GM20000 (cell line): ENCODE results near the gene DACT3.

ENCODE experiments used
- DNase-seq: peaks from one replicate; pipeline ENCODE4 v3.0.0; 2012; ENCODE audit warnings: low spot score
- TF ChIP-seq, protein P1 (sequence below): IDR thresholded peaks from 2 replicates; pipeline ENCODE4 v1.5.1; 2012; ENCODE audit warnings: mild to moderate bottlenecking, control low read depth; ENCODE audit errors: extremely low read depth, missing control alignments

DACT3 gene

DNA sequence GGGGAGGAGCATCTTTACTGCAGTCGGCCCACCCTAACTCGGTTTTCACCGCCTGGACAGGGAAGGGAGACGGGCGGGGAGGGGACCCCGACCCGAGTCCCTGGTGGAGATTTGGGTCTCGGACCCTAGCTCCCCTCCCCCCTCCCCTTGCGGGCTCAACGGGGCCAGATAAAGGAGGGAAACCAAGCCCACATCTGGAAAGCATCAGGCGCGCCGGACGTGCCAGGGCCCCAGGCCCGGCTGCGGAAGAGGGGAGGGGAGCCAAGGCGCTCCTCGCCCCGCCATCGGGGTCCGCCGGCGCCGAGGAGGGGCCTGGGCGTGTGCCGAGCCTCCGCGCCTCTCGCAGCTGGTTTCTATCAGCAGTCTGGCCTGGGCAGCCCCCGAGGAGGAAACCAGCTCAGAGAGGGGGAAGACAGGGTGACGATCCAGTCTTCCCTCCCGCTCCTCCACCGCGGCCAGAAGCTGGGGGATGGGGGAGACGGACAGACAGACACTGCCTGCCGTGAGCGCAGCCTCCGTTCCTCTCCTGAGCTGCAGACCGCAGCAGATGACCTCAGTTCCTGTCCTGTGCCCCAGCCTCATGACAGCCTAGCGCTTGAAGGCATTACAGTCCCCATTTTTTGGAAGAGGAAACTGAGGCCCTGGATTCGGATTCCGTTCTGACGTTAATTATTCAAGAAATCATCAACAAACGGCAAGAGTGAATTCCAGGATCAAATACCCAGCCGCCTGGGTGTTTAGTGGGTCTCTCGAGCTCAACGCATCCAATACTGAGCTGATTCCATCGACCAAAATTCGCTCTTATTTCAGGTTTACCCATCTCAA, 21.4 kb downstream of the DACT3 start:
- TF ChIP-seq, protein P1, sequence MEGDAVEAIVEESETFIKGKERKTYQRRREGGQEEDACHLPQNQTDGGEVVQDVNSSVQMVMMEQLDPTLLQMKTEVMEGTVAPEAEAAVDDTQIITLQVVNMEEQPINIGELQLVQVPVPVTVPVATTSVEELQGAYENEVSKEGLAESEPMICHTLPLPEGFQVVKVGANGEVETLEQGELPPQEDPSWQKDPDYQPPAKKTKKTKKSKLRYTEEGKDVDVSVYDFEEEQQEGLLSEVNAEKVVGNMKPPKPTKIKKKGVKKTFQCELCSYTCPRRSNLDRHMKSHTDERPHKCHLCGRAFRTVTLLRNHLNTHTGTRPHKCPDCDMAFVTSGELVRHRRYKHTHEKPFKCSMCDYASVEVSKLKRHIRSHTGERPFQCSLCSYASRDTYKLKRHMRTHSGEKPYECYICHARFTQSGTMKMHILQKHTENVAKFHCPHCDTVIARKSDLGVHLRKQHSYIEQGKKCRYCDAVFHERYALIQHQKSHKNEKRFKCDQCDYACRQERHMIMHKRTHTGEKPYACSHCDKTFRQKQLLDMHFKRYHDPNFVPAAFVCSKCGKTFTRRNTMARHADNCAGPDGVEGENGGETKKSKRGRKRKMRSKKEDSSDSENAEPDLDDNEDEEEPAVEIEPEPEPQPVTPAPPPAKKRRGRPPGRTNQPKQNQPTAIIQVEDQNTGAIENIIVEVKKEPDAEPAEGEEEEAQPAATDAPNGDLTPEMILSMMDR: no peak
- DNase-seq: peak; percentile 59

DNA sequence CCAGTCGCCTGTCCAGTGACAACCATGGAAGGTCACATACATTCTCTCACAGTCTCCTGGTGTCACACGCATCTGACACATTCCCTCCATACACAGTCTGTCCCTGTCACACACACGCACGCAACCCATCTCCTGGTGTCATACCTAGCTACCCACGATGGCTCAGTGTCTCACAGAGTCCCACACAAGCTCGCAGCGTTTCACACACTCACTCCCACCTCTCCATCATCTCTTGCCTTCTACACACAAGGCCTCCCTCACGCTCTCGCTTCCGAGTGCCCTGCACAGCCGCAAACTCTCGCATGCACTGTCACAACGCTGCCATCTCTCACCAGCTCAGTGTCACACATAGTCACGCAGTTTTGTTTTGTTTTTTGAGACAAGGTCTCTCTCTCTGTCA, 23.8 kb downstream of the DACT3 start:
- no peak for DNase-seq
- TF ChIP-seq, protein P1: no peak

DNA sequence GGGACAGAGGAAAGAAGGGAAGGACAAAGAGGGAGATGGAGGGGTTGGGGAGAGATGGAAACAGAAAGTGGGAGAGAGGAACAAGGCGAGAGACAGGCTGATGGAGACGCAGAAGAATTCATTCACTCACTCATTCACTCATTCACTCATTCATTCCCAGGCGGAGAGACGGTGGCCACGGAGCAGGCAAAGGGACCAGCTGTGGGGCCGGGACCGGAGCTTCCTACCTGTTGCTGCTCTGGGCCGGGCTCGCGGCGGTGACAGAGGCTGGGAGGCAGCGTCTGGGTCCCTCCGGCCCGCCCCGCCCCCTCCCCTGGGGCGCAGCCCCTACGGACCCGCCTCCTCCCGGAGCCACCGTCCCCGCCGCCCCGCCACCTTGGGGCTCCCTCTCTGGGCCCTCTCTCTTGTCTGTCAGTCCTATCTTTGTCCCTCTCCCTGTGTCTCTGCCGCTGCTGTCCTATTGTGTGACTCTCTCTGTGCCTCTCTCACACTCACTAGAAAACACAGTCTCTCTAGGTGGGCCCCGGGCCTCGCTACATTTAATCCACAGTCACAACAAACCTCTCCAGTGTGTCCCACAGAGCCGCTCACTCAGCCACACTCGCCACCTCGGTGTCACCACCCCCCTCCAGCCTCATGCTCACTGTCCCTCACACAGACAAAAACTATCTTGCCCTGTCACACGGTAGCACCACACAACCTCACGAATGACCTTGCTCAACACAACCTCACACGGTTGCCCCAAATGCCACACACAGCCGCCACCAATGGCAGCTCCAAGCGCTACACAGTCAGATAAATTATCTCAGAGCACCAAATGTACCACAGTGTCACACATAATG, 24.8 kb downstream of the DACT3 start, which contains the start of gene GNG8:
Gene GNG8, minus strand, starts transcription at position 283 of the 842 bp plus-strand sequence. CDS start 1,520 bp downstream, outside the sequence.
- DNase-seq: no peak

DNA sequence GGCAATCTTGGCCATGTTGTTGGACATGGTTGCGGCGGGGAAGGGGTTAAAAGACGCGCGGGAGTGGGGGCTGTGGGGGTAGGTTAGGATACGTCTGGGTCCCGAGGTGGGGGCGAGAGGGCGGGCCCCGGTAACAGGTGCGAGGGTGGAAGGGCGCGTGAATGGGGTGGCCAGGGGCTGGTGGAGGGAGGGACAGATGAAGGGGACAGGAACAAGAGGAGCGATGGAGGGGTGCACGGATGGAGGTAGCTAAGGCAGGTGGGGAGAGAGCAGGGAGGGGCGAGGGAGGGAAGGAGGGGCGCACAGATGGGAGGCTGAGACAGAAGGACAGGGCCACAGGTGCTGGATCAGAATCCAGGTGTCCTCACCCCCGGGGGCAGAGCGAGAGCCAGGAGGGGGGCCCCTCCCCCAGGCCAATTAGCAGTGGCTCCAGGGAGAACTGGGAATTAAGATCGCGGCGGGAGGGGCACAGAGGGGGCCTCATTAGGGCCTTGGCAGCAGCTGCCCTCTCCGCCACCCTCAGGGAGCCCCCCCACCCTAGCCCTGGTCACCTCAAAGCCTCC, 26.2 kb downstream of the DACT3 start:
- no peak for DNase-seq
- TF ChIP-seq, protein P1: no peak

More for the DNA sequence above, 24.8 kb downstream of the DACT3 start, which contains the start of gene GNG8:
- TF ChIP-seq, protein P1: no peak

DNA sequence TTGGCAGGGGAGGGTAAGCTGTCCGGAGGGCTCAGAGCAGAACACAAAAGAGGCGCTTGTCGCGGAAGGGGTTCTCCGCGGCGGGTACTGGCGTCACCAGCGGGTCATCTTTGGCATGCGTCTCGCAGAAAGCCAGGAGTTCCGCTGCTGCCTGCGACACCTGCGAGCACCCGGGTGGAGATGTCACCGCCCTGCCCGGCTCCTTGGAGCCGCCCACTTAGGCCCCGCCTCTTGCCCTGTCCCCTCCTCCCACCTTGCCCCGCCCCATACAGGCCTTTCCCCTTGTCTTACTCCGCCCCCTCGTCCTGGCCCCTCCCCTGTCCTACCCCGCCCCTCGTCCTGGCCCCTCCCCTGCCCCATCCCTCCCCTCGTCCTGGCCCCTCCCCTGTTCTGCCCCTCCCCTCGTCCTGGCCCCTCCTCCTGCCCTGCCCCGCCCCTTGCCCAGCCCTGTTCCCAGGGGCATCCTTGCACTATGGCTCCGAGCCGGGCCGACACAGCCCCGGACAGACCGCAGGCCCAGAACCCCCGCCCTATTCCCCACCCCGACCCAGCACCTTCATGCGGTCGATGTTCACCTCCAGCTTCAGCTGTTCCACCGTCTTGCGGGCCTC, 26.8 kb downstream of the DACT3 start:
- DNase-seq: peak; percentile 95
- TF ChIP-seq, protein P1: no peak

DNA sequence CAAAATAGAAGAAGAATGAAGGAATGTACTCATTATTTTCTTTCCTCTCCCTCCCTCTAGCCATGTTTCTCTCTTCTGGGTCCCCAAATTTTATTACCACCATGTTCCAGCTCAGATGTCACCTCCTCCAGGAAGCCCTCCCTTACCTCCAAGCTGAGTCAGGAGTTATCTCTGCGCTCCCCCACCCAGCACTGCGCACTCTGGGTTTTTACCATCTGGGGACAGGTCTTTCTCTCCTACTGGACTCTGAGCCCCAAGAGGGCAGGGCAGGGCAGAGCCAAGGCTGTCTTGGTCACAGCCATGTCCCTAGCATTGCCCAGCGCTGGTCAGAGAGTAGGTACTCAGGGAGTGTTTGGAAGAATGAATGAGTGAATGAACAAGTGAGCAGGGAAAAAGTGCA, 27.9 kb downstream of the DACT3 start:
- no peak for DNase-seq
- TF ChIP-seq, protein P1: no peak
